Ishikawa (cell line): ENCODE measurements around the gene NLGN4Y.

Experiments used
- CEBPB ChIP-seq: IDR thresholded peaks from 2 replicates; pipeline ENCODE4 v1.6.1; 2012
- CREB1 ChIP-seq: IDR thresholded peaks from 2 replicates; pipeline ENCODE4 v1.6.1; 2012; ENCODE audit warnings: low read depth
- EGR1 ChIP-seq: IDR thresholded peaks from 2 replicates; pipeline ENCODE4 v1.6.1; 2012
- EP300 ChIP-seq: IDR thresholded peaks from 2 replicates; pipeline ENCODE4 v1.6.1; 2012; ENCODE audit warnings: borderline replicate concordance
- FOXM1 ChIP-seq: IDR thresholded peaks from 2 replicates; pipeline ENCODE4 v1.6.1; 2012; ENCODE audit warnings: low read depth, borderline replicate concordance
- NFIC ChIP-seq: IDR thresholded peaks from 2 replicates; pipeline ENCODE4 v1.6.1; 2012
- RAD21 ChIP-seq: IDR thresholded peaks from 2 replicates; pipeline ENCODE4 v1.6.1; 2012; ENCODE audit warnings: low read depth
- TAF1 ChIP-seq: IDR thresholded peaks from 2 replicates; pipeline ENCODE4 v1.6.1; 2012; ENCODE audit warnings: low read depth, mild to moderate bottlenecking
- TCF12 ChIP-seq: IDR thresholded peaks from 2 replicates; pipeline ENCODE4 v1.6.1; 2012; ENCODE audit warnings: low read depth
- TEAD4 ChIP-seq: IDR thresholded peaks from 2 replicates; pipeline ENCODE4 v1.6.1; 2012
- YY1 ChIP-seq: IDR thresholded peaks from 2 replicates; pipeline ENCODE4 v1.6.1; 2012; ENCODE audit warnings: low read depth
- ZBTB7A ChIP-seq: IDR thresholded peaks from 2 replicates; pipeline ENCODE4 v1.6.1; 2012; ENCODE audit warnings: low read depth
- TF ChIP-seq, protein P1 (sequence below): IDR thresholded peaks from 2 replicates; pipeline ENCODE4 v1.6.1; 2012
- TF ChIP-seq, protein P2 (sequence below): IDR thresholded peaks from 2 replicates; pipeline ENCODE4 v1.6.1; 2012; ENCODE audit warnings: low read depth, mild to moderate bottlenecking
- TF ChIP-seq, protein P3 (sequence below): IDR thresholded peaks from 2 replicates; pipeline ENCODE4 v1.6.1; 2012

NLGN4Y gene

DNA sequence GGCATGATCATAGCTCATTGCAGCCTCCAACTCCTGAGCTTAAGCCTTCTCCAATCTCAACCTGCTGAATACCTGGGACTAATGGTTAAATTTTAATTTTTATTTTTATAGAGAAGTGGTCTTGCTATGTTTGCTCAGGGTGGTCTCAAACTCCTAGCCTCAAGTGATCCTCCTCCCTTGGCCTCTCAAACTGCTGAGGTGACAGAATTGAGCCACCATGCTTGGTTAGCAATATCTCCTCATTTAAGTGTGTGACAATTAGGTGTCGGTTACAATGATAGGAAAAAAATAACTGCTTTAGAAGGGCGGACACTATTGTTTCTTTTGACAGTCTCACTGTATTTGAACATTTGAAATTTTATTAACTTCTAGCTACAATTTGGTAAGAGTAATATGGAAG, 300.3 kb downstream of the NLGN4Y start:
- no peak for TF ChIP-seq NFIC

DNA sequence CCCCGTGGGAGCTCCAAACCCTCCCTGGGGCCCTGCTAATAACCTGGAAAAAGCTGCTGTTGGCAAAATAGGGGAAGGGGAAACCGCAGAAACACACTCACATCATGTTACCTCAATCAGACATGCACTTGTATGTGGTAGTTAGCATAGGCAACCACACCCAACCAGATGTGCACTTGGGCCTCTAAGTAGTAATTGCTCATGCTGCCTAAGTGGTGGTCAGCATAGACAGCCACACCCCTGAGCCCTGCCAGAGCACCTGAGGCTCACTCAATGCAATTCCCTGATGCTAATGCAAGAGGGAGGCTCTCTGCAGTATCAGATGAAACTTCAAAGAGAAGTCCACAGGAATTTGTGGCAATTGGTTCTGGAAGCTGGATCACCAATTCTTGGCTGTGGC, 301.4 kb downstream of the NLGN4Y start:
- no peak for TF ChIP-seq FOXM1
- TF ChIP-seq, protein P1, sequence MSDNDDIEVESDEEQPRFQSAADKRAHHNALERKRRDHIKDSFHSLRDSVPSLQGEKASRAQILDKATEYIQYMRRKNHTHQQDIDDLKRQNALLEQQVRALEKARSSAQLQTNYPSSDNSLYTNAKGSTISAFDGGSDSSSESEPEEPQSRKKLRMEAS: no peak

DNA sequence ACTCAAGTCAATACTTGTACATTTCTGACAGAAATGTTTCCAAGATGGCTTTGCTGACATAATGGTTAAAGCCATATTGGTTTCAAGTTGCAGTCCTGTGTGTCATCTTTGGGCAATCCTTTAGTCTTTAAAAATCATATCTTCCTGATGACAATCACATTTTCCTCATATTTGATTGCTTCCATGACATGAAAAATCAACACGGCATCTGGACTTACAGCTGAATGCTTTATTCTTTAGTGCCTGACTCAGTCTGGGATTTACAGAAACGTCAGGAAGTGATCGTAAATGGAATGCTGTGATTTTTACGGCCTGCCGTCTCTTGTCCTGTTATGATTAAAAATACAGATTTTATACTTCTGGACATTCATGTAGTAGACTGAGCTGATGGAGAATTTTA, 304.2 kb downstream of the NLGN4Y start:
- no peak for TF ChIP-seq TEAD4
- no peak for TF ChIP-seq RAD21
- TF ChIP-seq CEBPB: no peak
- TF ChIP-seq, protein P1: no peak
- no peak for TF ChIP-seq TAF1
- TF ChIP-seq CREB1: no peak
- TF ChIP-seq NFIC: no peak
- TF ChIP-seq EP300: no peak

DNA sequence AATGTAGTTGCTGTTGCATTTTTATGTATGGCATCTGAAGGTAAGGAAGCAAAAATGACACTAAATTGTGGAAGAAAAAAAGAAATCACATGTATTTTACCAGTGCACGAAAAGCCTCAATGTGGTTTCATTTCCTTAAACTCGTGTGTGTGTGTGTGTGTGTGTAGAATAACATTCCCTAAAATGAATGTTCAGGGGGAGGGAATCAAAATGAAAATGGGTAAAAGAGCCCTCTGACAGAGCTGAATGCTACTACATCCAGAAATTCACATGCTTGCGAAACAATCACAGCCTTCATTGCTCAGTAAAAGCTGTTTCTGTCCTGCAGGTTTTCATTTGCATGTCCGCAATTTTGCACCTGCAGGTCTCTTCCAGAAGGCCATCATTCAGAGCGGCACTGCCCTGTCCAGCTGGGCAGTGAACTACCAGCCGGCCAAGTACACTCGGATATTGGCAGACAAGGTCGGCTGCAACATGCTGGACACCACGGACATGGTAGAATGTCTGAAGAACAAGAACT, 305.1 kb downstream of the NLGN4Y start:
- no peak for TF ChIP-seq RAD21
- no peak for TF ChIP-seq TCF12
- TF ChIP-seq ZBTB7A: no peak
- TF ChIP-seq TAF1: no peak
- no peak for TF ChIP-seq CEBPB
- TF ChIP-seq TEAD4: no peak
- TF ChIP-seq, protein P1: no peak
- no peak for TF ChIP-seq NFIC
- TF ChIP-seq CREB1: no peak
- TF ChIP-seq, protein P2, sequence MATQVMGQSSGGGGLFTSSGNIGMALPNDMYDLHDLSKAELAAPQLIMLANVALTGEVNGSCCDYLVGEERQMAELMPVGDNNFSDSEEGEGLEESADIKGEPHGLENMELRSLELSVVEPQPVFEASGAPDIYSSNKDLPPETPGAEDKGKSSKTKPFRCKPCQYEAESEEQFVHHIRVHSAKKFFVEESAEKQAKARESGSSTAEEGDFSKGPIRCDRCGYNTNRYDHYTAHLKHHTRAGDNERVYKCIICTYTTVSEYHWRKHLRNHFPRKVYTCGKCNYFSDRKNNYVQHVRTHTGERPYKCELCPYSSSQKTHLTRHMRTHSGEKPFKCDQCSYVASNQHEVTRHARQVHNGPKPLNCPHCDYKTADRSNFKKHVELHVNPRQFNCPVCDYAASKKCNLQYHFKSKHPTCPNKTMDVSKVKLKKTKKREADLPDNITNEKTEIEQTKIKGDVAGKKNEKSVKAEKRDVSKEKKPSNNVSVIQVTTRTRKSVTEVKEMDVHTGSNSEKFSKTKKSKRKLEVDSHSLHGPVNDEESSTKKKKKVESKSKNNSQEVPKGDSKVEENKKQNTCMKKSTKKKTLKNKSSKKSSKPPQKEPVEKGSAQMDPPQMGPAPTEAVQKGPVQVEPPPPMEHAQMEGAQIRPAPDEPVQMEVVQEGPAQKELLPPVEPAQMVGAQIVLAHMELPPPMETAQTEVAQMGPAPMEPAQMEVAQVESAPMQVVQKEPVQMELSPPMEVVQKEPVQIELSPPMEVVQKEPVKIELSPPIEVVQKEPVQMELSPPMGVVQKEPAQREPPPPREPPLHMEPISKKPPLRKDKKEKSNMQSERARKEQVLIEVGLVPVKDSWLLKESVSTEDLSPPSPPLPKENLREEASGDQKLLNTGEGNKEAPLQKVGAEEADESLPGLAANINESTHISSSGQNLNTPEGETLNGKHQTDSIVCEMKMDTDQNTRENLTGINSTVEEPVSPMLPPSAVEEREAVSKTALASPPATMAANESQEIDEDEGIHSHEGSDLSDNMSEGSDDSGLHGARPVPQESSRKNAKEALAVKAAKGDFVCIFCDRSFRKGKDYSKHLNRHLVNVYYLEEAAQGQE: no peak
- no peak for TF ChIP-seq FOXM1
- no peak for TF ChIP-seq EP300
- TF ChIP-seq EGR1: no peak
- TF ChIP-seq, protein P3, sequence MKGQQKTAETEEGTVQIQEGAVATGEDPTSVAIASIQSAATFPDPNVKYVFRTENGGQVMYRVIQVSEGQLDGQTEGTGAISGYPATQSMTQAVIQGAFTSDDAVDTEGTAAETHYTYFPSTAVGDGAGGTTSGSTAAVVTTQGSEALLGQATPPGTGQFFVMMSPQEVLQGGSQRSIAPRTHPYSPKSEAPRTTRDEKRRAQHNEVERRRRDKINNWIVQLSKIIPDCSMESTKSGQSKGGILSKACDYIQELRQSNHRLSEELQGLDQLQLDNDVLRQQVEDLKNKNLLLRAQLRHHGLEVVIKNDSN: no peak
- TF ChIP-seq YY1: no peak

DNA sequence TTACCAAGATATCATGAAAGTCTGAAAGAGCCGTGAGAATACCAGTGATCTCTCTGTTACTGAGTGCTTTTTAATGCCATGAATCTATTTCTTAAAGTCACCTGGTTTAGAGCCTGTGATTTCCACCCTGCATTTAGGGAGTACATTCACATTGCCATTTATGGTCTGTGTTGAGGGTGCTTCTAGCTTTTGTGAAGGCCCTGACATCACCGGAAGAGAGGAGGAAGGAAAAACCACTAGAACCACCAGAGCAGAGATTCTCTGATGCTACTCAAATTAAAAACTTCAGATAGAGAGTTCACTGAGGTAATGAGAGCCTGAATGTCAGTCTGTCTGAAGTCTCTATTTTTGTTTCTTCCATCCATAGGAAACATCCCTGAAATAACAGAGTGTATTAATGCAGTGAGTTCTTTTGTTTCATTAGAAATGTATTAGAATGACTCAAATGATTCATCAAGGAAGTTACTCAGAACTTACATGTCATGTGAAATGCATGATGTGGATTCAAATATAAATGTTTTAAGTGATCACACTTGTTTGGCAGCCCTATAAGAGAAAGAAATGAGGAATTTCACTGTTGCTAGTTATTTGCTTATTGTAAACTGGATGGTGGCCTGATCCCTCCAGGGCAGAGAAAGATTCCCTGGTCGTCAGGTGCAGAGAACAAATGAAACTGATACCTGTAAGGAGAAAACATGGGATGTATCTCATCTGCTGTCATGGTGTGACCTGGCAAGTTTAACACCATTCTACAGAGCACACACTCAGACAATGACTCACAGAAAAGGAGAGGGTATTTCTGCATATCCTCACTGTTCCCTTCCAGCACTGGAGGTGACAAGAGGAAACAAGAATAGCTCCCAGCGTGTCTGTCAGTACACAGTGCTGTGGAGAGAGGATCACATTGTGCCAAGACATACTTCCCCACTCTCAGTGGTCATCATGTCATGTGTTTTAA, 310.1 kb downstream of the NLGN4Y start:
- TF ChIP-seq EGR1: no peak
- TF ChIP-seq, protein P1: no peak
- TF ChIP-seq TCF12: no peak

DNA sequence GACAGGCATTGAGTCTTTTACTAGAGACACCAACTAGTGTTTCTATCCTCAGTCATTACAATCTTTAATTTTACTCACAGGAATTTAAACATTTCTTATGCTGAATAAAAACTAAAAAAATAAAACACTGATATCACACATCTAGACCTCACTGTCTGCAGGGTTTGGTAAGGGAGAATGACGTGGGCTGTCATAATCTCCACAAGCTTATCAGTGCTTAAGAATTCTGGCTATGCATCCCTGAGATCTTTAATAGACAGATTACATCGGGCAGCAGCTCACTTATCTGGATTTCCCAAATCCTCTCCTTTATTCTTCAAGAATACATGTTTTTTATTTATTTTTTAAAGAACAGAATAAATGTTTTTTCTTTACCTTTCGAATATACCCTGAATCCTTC, 313.1 kb downstream of the NLGN4Y start:
- TF ChIP-seq, protein P3: no peak
- TF ChIP-seq EP300 (no peak), FOXM1 (no peak), CEBPB (no peak), ZBTB7A (no peak), CREB1 (no peak), RAD21 (no peak)
- TF ChIP-seq, protein P2: no peak
